Esophagus squamous epithelium (tissue), 5 donors: ENCODE data around the gene ARF1. TPM values are rescaled to one million over a fixed set of nuclear protein-coding genes. Genes with fewer than 3 reads are reported as not detected.

ENCODE experiments used
- DNase-seq: peaks from one replicate; lab custom pipeline; 2025; lab: John Stamatoyannopoulos, UW
- H3K27ac ChIP-seq, 4 donors: fragments of 200-600 bp; sonication (generic); one replicate each; pipeline ENCODE4 v1.5.1; 2016 to 2019; ENCODE audit warnings: mild to moderate bottlenecking in 1 of 4
- H3K27me3 ChIP-seq, 4 donors: fragments of 200-600 bp; sonication (generic); 1 replicate in 3 of 4; 2 replicates in 1 of 4; pipeline versions ENCODE4 v1.5.1 to v1.6.0; 2017 to 2021; ENCODE audit warnings: antibody characterized with exemption in 1 of 4
- H3K36me3 ChIP-seq, 3 donors: fragments of 200-600 bp; sonication (generic); one replicate each; pipeline ENCODE4 v1.5.1; 2016 to 2019
- H3K4me1 ChIP-seq, 3 donors: fragments of 200-600 bp; sonication (generic); one replicate each; pipeline ENCODE4 v1.5.1; 2017 to 2019
- H3K4me3 ChIP-seq, 4 donors: fragments of 200-600 bp; sonication (generic); 1 replicate in 3 of 4; 2 replicates in 1 of 4; pipeline ENCODE4 v1.5.1; 2016 to 2019; ENCODE audit warnings: mild to moderate bottlenecking in 2 of 4, moderate library complexity in 1 of 4
- H3K9me3 ChIP-seq, 3 donors: fragments of 200-600 bp; sonication (generic); one replicate each; pipeline ENCODE4 v1.5.1; 2016 to 2019
- POLR2A ChIP-seq, 4 donors: fragments of 450-650 bp; IDR thresholded peaks; one replicate each; pipeline ENCODE4 v1.6.1; 2017; ENCODE audit warnings: antibody characterized with exemption in 4 of 4, mild to moderate bottlenecking in 4 of 4, moderate library complexity in 3 of 4
- WGBS, 2 donors: methylation state at CpG; one replicate each; pipeline ENCODE4 v1.1.5; 2018; 5-methylcytosine and 5-hydroxymethylcytosine counted together
- intact Hi-C: fragments of 100-400 bp; cut with DNase I; formaldehyde crosslinking; loops from one replicate; pipeline ENCODE4 v1.15.0; 2022
- total RNA-seq, 4 donors: library from RNA; depleted of rRNA; stranded (reverse); fragments of >200 nt; gene quantifications; one replicate each; pipeline ENCODE4 v1.1.0, GENCODE V29; 2016
- TF ChIP-seq, protein P1 (sequence below), 6 experiments: fragments of 450-650 bp in 4 of 6; fragments of 200-600 bp in 2 of 6; sonication (generic) in 2 of 6; IDR thresholded peaks; one replicate each; pipeline ENCODE4 v1.5.1; 2016 to 2019; ENCODE audit warnings: antibody characterized with exemption in 6 of 6, mild to moderate bottlenecking in 4 of 6, moderate library complexity in 4 of 6
- donor health status: DM: yes; HTN: yes; CAD: no.

Gene ARF1
- total RNA-seq, 4 donors from 2014 or later, result 279 to 327 (median 319) TPM

DNA sequence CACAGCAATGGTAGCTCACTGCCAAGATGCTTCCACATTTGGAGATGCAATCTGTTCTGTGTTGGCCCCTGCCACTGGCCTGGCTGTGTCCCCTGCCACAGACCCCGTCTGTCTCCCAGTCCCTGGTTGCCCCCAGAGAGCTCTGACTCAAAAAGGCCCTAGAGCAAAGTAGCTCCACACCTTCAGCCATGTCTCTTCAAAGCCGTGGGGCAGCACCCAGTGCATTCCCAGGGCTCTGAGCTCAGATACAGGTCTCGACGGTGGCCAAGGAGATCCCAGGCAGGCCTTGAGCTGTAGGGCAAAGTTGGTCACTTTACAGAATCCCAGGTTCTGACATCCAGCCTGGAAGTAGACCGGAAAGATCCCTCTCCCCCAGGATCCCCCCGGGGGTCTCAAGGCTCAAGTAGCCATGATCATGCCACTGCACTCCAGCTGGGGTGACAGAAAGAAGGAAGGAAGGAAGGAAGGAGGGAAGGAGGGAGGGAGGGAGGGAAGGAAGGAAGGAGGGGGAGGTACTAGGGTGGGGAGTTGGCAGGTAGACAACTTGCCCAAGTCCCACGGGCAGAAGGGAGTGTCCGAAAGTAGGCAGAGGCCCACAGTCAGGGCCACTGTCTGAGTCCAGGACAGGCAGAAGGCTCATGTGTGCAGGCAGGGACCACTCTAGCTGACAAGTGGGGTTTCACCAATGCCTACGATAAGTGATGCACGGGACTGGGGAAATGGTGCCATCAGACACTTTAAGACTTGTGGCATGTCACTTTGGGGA is 4.8 kb upstream of the ARF1 start:
- Histone ChIP-seq H3K27me3 (peaks cover 0 to 3% (median 0%) of the 10 kb centered on the region in 4 donors), H3K4me3 (no peak overlapping the region), H3K36me3 (no peaks in the 10 kb centered on the region), H3K4me1 (peaks cover 7 to 19% (median 16%) of the 10 kb centered on the region in 3 donors), H3K9me3 (no peaks in the 10 kb centered on the region), H3K27ac (no peak overlapping the region)
- TF ChIP-seq, protein P1, sequence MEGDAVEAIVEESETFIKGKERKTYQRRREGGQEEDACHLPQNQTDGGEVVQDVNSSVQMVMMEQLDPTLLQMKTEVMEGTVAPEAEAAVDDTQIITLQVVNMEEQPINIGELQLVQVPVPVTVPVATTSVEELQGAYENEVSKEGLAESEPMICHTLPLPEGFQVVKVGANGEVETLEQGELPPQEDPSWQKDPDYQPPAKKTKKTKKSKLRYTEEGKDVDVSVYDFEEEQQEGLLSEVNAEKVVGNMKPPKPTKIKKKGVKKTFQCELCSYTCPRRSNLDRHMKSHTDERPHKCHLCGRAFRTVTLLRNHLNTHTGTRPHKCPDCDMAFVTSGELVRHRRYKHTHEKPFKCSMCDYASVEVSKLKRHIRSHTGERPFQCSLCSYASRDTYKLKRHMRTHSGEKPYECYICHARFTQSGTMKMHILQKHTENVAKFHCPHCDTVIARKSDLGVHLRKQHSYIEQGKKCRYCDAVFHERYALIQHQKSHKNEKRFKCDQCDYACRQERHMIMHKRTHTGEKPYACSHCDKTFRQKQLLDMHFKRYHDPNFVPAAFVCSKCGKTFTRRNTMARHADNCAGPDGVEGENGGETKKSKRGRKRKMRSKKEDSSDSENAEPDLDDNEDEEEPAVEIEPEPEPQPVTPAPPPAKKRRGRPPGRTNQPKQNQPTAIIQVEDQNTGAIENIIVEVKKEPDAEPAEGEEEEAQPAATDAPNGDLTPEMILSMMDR (IDR thresholded peaks at IDR 0.05), result no peak
- TF ChIP-seq POLR2A (IDR thresholded peaks at IDR 0.05), result no peak
- WGBS, 2 donors, result 61 to 65% methylated on average over 4 to 6 of the region's 10 CpGs
- intact Hi-C loops, result no loop called here
- no peak for DNase-seq

DNA sequence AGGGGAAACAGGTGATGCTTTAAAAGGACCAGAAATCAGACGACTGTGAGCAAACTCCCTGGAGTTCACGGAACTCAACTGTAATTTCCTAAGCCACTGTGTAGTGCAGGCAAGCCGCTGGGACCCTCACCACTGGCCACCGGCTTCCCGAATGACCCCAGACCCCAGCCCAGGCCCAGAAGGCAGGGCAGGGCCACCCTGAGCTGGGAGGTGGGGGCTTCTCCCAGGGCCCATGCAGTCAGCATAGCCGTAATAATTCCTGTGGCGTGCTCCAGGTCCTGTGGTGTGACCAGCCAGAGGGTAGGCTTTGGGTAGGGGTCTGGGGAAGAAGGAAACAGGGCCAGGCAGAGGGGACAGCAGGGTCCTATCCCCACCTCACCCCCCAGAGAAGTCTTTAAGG is 3.5 kb upstream of the ARF1 start:
- no peak for DNase-seq
- peaks cover 8 to 26% (median 24%) of the 10 kb centered on the region in 3 donors for H3K4me1 ChIP-seq

DNA sequence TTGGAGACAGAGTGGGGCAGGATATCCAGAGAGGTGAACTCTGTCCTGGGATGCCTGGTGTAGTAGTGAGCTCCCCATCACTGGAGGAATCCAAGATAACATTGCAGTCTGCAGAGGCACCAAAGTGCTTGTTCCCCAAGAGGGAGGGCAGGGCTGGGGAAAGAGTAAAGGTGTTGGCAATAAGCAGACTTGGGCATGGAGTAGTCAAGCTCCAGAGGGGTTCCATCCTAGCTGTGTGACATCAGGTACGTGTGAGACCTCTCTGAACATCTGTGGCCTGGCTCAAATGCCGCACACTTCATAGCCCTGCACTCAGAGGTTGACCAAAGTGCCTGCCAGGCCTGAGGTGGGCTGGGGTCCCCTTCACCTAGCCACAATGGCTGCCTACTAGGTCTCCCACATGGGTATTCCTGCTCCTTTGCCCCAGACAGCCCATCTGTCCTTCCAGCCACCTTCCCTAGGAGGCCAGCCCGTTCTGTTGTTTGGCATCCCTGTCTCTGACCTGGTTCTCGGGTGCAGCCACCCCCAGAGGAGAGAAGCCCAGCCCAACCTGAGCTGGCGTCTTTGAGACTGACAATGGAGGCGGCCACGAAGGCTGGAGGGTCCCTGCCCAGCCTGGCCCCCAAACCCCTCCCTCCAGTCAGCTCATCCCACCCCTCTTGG is 2.8 kb upstream of the ARF1 start:
- Histone ChIP-seq H3K27ac (no peak overlapping the region), H3K4me1 (peaks cover 16 to 33% (median 31%) of the 10 kb centered on the region in 3 donors), H3K4me3 (no peak overlapping the region), H3K27me3 (no peaks in the 10 kb centered on the region), H3K9me3 (no peaks in the 10 kb centered on the region), H3K36me3 (no peaks in the 10 kb centered on the region)
- intact Hi-C loops, result loop anchor here (10.0 kb wide), 1 partner anchor 295 kb away; no protein-coding TSS in a partner anchor
- WGBS, 2 donors, result 100% methylated on average over 2 to 3 of the region's 7 CpGs
- no peak for DNase-seq
- TF ChIP-seq POLR2A (IDR thresholded peaks at IDR 0.05), result no peak
- TF ChIP-seq, protein P1 (IDR thresholded peaks at IDR 0.05), result no peak

More for the DNA sequence above, 3.5 kb upstream of the ARF1 start:
- no peaks in the 10 kb centered on the region for H3K36me3 ChIP-seq
- no peak for TF ChIP-seq POLR2A (IDR thresholded peaks at IDR 0.05)
- TF ChIP-seq, protein P1 (IDR thresholded peaks at IDR 0.05), result no peak
- no peaks in the 10 kb centered on the region for H3K9me3 ChIP-seq
- no peak overlapping the region for H3K4me3 ChIP-seq
- WGBS, 2 donors, result 90 to 91% methylated on average over 3 to 5 of the region's 7 CpGs
- H3K27me3 ChIP-seq, result no peaks in the 10 kb centered on the region
- H3K27ac ChIP-seq, result no peak overlapping the region
- intact Hi-C loops, result no loop called here

DNA sequence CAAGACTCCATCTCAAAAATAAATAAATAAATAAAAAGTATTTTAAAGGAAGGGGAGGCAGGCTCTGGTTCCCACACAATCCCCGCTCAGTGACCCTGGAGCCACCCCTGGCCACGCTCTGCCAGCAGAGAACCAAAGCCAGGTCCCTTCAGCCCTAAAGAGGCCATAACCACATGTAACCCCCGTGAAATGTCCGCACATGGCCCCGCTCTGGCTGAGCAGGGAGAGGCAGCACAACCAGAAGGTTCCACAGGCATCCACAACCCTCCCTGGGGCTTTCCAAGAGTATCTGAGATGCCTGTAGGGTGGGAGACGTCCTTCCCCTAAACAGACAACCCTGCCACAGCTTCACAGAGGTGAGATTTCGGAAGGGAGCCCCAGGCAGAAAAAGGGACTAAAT is 1.4 kb upstream of the ARF1 start:
- no peaks in the 10 kb centered on the region for H3K36me3 ChIP-seq
- intact Hi-C loops, result loop anchor here (10.0 kb wide), 1 partner anchor 296 kb away; no protein-coding TSS in a partner anchor
- peaks cover 30 to 47% (median 45%) of the 10 kb centered on the region in 3 donors for H3K4me1 ChIP-seq
- peak overlapping the region; percentile 79 to 100 (median 98) for H3K4me3 ChIP-seq
- WGBS, 2 donors, result 54 to 72% methylated on average over 3 to 5 of the region's 7 CpGs
- TF ChIP-seq POLR2A (IDR thresholded peaks at IDR 0.05), result no peak
- TF ChIP-seq, protein P1 (IDR thresholded peaks at IDR 0.05), result no peak
- no peak for DNase-seq
- H3K27me3 ChIP-seq, result no peaks in the 10 kb centered on the region
- H3K9me3 ChIP-seq, result no peaks in the 10 kb centered on the region
- peak overlapping the region in 2 of 4 donors; percentile 100 for H3K27ac ChIP-seq
